Bronchial epithelial cell (primary cell): Measurements from ENCODE around the gene WDR20. TPM values are rescaled to one million over a fixed set of nuclear protein-coding genes. Genes with fewer than 3 reads are reported as not detected.

Experiments
- DNase-seq: peaks from one replicate; pipeline ENCODE4 v3.0.0-alpha.2; 2010; ENCODE audit warnings: low read depth
- FAIRE-seq: peaks from 2 replicates; lab custom pipeline; 2011; peaks lifted over from hg19 to GRCh38; lab: Jason Lieb, UNC
- H3K27me3 ChIP-seq: 2 replicates; pipeline ENCODE4 v1.5.1; 2011; ENCODE audit warnings: low read length; ENCODE audit not compliant: control insufficient read depth, insufficient read depth
- H3K36me3 ChIP-seq: 2 replicates; pipeline ENCODE4 v1.5.1; 2011; ENCODE audit warnings: low read length; ENCODE audit not compliant: control insufficient read depth, insufficient read depth
- H3K4me3 ChIP-seq: 2 replicates; pipeline ENCODE4 v1.5.1; 2011; ENCODE audit warnings: mild to moderate bottlenecking, low read depth, low read length, control low read depth
- CTCF ChIP-seq: IDR thresholded peaks from 2 replicates; pipeline ENCODE4 v1.5.1; 2011; ENCODE audit warnings: mild to moderate bottlenecking, moderate library complexity, low read length, control low read depth, inconsistent platforms; ENCODE audit not compliant: insufficient read depth, severe bottlenecking
- total RNA-seq: library from RNA; depleted of rRNA; stranded (reverse); fragments of >200 nt; gene quantifications from 2 replicates; pipeline ENCODE4 v1.2.1, GENCODE V29; 2014

Gene WDR20
- total RNA-seq, 1 donor from 2014 or later, result 20.0 TPM

DNA sequence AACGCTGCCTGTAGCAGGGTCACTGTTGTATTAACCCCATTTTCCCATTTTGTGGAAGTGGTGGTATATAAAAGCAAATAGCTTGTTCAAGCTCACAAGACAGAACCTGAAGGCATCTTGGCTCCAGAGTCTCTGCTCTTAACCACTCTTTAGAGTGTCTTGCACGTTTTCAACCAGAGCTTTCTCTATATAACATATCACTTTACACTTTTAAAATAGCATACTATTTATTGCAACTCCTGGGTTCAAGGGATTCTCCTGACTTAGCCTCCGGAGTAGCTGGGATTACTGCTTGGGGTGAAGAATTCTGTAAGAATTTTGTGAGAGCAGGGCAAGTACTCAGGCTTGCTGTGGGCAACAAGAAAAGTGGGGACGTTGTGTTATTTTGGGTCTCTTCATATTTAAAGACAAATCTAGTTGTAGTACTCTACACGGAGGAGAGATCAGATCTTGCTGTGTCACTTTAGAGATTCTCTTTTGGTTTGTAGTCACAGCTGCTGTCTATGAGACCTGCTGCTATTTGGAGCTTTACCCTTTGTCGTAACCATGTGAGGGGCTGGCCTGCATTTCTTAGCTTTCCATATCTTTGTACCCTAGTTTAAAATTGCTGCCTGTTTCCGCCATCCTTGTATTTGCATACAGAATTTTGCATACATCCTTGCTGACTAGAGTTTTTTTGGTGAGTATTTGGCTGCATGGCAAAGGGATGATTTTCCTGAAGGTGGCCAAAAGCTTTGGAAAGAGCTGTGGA is 40.7 kb downstream of the WDR20 start:
- DNase-seq (no peak), FAIRE-seq (no peak)
- no peak overlapping the region for H3K4me3 ChIP-seq
- TF ChIP-seq CTCF, result no peak
- H3K36me3 ChIP-seq, result no peaks in the 10 kb centered on the region
- no peaks in the 10 kb centered on the region for H3K27me3 ChIP-seq

DNA sequence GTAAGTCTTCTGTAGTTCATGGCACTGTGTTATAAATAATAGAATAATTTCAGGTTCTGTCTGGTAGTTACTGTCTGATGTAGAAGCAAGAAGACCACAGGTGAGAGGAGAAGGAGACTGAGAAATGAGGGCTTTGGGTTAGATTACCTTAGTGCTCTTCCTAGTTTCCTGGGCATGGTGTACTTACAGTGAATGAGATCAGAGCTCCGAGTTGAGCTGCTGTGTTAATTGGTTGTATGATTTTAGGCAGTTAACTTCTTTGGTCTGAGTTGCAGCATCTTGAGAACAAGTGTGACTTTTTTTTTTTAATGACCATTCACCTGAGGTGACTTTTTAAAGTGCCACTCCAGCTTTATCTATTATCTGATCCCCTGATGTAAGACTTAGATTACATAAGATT is 41.5 kb downstream of the WDR20 start:
- no peak for TF ChIP-seq CTCF
- FAIRE-seq, result no peak

GRCh38 chr14:102182190-102182589 is 42.5 kb downstream of the WDR20 start:
- TF ChIP-seq CTCF, result no peak
- H3K4me3 ChIP-seq, result no peak overlapping the region
- FAIRE-seq (no peak), DNase-seq (peak; percentile 62)
- H3K36me3 ChIP-seq, result no peaks in the 10 kb centered on the region
- no peaks in the 10 kb centered on the region for H3K27me3 ChIP-seq

More for the DNA sequence above, 41.5 kb downstream of the WDR20 start:
- no peak for DNase-seq
- Histone ChIP-seq H3K27me3 (no peaks in the 10 kb centered on the region), H3K4me3 (no peak overlapping the region), H3K36me3 (no peaks in the 10 kb centered on the region)

DNA sequence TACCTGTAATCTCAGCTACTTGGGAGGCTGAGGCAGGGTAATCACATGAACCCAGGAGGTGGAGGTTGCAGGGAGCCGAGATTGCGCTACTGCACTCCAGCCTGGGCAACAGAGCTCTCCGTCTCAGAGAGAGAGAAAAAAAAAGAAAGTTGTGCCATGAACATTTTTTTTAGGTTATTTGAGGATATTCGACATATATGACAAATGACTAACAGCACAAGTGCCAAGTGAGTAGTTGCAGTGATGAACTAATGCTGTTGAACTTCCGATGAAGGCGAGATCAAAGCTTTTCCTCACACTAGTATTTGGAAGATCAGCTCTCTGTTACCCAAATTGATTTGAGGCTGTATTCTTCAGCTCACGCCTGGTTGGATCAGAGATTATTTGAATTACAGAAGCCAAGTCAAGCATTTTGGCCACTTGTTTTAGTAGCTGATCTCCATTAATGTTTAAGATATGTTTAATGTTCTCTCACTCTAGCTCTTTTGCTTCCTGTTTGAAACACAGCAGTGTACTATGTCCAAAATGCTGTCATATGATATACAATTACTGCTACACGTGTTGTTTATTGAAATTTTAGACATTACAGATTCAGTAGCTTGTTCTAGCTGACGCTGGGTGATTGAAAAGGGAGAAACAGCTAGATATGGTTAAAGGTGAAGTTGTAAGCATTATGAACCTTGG is 43.4 kb downstream of the WDR20 start:
- TF ChIP-seq CTCF, result no peak
- DNase-seq (no peak), FAIRE-seq (no peak)
- no peaks in the 10 kb centered on the region for H3K27me3 ChIP-seq
- H3K36me3 ChIP-seq, result no peaks in the 10 kb centered on the region
- no peak overlapping the region for H3K4me3 ChIP-seq

DNA sequence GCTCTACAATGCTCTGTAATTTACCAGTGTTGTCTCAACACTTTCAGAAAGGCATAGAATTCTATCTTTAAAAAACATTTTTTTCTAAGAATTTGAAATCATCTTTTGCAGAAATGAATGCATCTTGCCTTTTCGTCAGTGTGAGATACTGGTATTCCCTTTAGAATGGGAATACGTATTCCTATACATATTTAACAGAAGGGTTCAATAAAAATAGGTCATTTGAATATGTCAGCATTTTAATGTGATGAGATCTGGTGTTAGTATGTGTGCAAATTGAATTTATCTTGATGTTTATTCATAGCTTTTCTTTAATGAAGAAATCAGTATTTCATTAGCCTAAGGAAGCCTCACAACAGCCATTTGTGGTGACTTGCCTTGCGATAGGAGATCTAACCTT is 44.2 kb downstream of the WDR20 start:
- H3K36me3 ChIP-seq, result no peaks in the 10 kb centered on the region
- no peak for DNase-seq
- no peak for TF ChIP-seq CTCF
- no peaks in the 10 kb centered on the region for H3K27me3 ChIP-seq
- no peak for FAIRE-seq
- no peak overlapping the region for H3K4me3 ChIP-seq
